KOPT-K1 (cell line): ENCODE measurements around the gene TRIM73.
"Not testable (repeated sequence)": the region's sequence is repeated elsewhere in the genome, so short reads cannot be mapped to it uniquely, and the experiment has no call there.

Source experiments
- H3K27ac ChIP-seq: fragments of 200-600 bp; sonication (generic); 2 replicates; pipeline ENCODE4 v1.5.1; 2016; ENCODE audit warnings: antibody characterized with exemption, mild to moderate bottlenecking, low read depth, low read length; ENCODE audit not compliant: poor library complexity, severe bottlenecking
- H3K36me3 ChIP-seq: fragments of 200-600 bp; sonication (generic); 2 replicates; pipeline ENCODE4 v1.5.1; 2017; ENCODE audit warnings: antibody characterized with exemption, mild to moderate bottlenecking, low read length, moderate library complexity; ENCODE audit not compliant: insufficient read depth
- H3K9me3 ChIP-seq: fragments of 200-600 bp; sonication (generic); 2 replicates; pipeline ENCODE4 v1.5.1; 2017; ENCODE audit warnings: antibody characterized with exemption, low read length, mild to moderate bottlenecking; ENCODE audit not compliant: insufficient read depth, poor library complexity, severe bottlenecking

Gene TRIM73

GRCh38 chr7:75442101-75442464 lies 46.7 kb downstream of the TRIM73 start:
- peak overlapping the region; percentile 25 for H3K27ac ChIP-seq
- peaks cover 40% of the 10 kb centered on the region for H3K36me3 ChIP-seq
- not testable (repeated sequence) for H3K9me3 ChIP-seq

GRCh38 chr7:75442465-75443111 lies 47.2 kb downstream of the TRIM73 start:
- H3K9me3 ChIP-seq = not testable (repeated sequence)
- Histone ChIP-seq H3K36me3 (peaks cover 35% of the 10 kb centered on the region), H3K27ac (peak overlapping the region; percentile 57)

- H3K9me3 ChIP-seq, H3K27ac ChIP-seq: not testable (repeated sequence)
Measured at GRCh38 chr7:75449946-75450345, 54.5 kb downstream of the TRIM73 start.

GRCh38 chr7:75452494-75452955 lies 57.1 kb downstream of the TRIM73 start:
- not testable (repeated sequence) for H3K27ac ChIP-seq, H3K36me3 ChIP-seq, H3K9me3 ChIP-seq

More at GRCh38 chr7:75449946-75450345, 54.5 kb downstream of the TRIM73 start:
- not testable (repeated sequence) for H3K36me3 ChIP-seq
